ENCODE results near the gene ULBP2.
"Not testable (repeated sequence)": the region's sequence is repeated elsewhere in the genome, so short reads cannot be mapped to it uniquely, and the experiment has no call there.

DNA sequence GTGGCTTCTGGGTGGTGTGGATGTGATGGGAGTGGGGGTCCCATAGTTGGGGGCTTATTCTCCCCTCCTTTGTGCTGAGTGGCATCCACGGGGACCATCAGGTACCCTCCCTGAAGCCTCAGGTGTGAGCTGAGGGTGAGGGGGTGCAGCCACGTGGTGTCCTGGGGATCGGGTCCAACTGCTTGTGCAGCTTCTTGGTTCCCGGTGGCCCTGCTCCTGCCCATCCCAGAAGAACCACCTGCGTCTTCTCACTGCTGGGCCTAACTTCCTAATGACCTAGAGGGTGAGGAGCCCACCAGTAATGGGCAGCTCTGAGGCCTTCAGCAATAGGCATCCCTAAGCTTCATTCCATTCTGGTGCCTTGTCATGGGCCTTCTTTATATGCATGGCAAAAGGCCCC, 1.5 kb downstream of the ULBP2 start:
- TF ChIP-seq JUN (IDR thresholded peaks at IDR 0.05); MAFK (IDR thresholded peaks at IDR 0.05; ENCODE audit: partially characterized antibody); POLR2A (IDR thresholded peaks at IDR 0.05; ENCODE audit: low read length); CHD2 (IDR thresholded peaks at IDR 0.05; ENCODE audit: low read length, partially characterized antibody); HDAC2 (IDR thresholded peaks at IDR 0.05); HOXB13 (CRISPR knock-in tag; IDR thresholded peaks at IDR 0.05; ENCODE audit: low read depth); POLR2AphosphoS2 (conservative IDR thresholded peaks at IDR 0.05; ENCODE audit: low read length): not testable (repeated sequence)
- TF ChIP-seq, protein P1, sequence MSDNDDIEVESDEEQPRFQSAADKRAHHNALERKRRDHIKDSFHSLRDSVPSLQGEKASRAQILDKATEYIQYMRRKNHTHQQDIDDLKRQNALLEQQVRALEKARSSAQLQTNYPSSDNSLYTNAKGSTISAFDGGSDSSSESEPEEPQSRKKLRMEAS (IDR thresholded peaks at IDR 0.05): not testable (repeated sequence)
- TF ChIP-seq, protein P2, sequence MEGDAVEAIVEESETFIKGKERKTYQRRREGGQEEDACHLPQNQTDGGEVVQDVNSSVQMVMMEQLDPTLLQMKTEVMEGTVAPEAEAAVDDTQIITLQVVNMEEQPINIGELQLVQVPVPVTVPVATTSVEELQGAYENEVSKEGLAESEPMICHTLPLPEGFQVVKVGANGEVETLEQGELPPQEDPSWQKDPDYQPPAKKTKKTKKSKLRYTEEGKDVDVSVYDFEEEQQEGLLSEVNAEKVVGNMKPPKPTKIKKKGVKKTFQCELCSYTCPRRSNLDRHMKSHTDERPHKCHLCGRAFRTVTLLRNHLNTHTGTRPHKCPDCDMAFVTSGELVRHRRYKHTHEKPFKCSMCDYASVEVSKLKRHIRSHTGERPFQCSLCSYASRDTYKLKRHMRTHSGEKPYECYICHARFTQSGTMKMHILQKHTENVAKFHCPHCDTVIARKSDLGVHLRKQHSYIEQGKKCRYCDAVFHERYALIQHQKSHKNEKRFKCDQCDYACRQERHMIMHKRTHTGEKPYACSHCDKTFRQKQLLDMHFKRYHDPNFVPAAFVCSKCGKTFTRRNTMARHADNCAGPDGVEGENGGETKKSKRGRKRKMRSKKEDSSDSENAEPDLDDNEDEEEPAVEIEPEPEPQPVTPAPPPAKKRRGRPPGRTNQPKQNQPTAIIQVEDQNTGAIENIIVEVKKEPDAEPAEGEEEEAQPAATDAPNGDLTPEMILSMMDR (IDR thresholded peaks at IDR 0.05): not testable (repeated sequence)
- TF ChIP-seq, protein P3, sequence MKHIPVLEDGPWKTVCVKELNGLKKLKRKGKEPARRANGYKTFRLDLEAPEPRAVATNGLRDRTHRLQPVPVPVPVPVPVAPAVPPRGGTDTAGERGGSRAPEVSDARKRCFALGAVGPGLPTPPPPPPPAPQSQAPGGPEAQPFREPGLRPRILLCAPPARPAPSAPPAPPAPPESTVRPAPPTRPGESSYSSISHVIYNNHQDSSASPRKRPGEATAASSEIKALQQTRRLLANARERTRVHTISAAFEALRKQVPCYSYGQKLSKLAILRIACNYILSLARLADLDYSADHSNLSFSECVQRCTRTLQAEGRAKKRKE (CRISPR knock-in tag; IDR thresholded peaks at IDR 0.05; ENCODE audit: low read depth): not testable (repeated sequence)
- TF ChIP-seq, protein P4, sequence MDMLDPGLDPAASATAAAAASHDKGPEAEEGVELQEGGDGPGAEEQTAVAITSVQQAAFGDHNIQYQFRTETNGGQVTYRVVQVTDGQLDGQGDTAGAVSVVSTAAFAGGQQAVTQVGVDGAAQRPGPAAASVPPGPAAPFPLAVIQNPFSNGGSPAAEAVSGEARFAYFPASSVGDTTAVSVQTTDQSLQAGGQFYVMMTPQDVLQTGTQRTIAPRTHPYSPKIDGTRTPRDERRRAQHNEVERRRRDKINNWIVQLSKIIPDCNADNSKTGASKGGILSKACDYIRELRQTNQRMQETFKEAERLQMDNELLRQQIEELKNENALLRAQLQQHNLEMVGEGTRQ (IDR thresholded peaks at IDR 0.05): not testable (repeated sequence)
